Right lobe of liver (tissue), 4 donors: ENCODE data around the gene TRAF3IP1.

Experiments used
- POLR2A ChIP-seq: fragments of 450-650 bp; IDR thresholded peaks from one replicate; pipeline ENCODE4 v1.6.1; 2017; ENCODE audit warnings: antibody characterized with exemption, mild to moderate bottlenecking
- TF ChIP-seq, protein P1 (sequence below), 4 donors: fragments of 200-600 bp in 3 of 4; fragments of 450-650 bp in 1 of 4; IDR thresholded peaks; one replicate each; pipeline versions ENCODE4 v1.5.1 to v1.8.0; 2016 to 2022; ENCODE audit warnings: antibody characterized with exemption in 4 of 4, mild to moderate bottlenecking in 2 of 4
- donor health status: DM: no; HTN: no; CAD: no.
- donor health status: DM: no; HTN: no; CAD: no.
- donor health status: DM: no; HTN: yes; CAD: no.

DNA sequence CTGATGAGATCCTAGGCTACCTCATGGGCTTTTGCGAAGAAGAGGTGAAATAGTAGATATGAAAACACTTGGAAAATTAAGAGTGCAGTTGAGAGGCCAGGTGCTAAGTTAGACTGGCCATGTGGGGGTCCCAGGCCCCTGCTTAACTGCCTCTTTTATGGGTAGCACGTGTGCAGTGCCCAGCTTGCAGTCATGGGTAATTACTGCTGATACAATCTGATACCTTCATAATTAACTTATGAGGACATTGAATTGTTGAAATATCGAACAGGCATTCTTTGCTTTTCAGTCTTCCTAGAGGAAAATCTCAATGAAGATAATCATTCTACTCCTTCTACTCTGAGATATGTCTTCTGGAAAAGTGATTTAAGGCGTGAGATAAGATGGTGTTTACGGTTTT, 11.6 kb downstream of the TRAF3IP1 start:
- TF ChIP-seq, protein P1, sequence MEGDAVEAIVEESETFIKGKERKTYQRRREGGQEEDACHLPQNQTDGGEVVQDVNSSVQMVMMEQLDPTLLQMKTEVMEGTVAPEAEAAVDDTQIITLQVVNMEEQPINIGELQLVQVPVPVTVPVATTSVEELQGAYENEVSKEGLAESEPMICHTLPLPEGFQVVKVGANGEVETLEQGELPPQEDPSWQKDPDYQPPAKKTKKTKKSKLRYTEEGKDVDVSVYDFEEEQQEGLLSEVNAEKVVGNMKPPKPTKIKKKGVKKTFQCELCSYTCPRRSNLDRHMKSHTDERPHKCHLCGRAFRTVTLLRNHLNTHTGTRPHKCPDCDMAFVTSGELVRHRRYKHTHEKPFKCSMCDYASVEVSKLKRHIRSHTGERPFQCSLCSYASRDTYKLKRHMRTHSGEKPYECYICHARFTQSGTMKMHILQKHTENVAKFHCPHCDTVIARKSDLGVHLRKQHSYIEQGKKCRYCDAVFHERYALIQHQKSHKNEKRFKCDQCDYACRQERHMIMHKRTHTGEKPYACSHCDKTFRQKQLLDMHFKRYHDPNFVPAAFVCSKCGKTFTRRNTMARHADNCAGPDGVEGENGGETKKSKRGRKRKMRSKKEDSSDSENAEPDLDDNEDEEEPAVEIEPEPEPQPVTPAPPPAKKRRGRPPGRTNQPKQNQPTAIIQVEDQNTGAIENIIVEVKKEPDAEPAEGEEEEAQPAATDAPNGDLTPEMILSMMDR (IDR thresholded peaks at IDR 0.05), result no peak
- no peak for TF ChIP-seq POLR2A
